K562 (cell line): ENCODE data around the gene CEP85L. TPM values are rescaled to one million over a fixed set of nuclear protein-coding genes. Genes with fewer than 3 reads are reported as not detected.
A peak's percentile ranks its signal among the peaks of the same experiment; 100 is the strongest.

Experiments used
- HDAC2 ChIP-seq: fragments of 450-650 bp; IDR thresholded peaks from 2 replicates; pipeline ENCODE4 v1.6.1; 2016; ENCODE audit warnings: mild to moderate bottlenecking
- ILF3 ChIP-seq: fragments of 450-650 bp; IDR thresholded peaks from 2 replicates; pipeline ENCODE4 v1.6.1; 2018; ENCODE audit warnings: antibody characterized with exemption, mild to moderate bottlenecking, moderate library complexity, borderline replicate concordance
- JUND ChIP-seq, 2 experiments: IDR thresholded peaks; 2 replicates in 1 of 2; 3 replicates in 1 of 2; pipeline ENCODE4 v1.6.1; 2011; ENCODE audit warnings: borderline replicate concordance in 2 of 2, low read depth in 2 of 2, low read length in 2 of 2, improper control_type of control experiment in 1 of 2, missing biosample characterization in 1 of 2, missing genetic modification characterization in 1 of 2, missing genetic modification reagents in 1 of 2
- PHTF2 ChIP-seq: fragments of 250-450 bp; sonication (Bioruptor Pico); IDR thresholded peaks from 2 replicates; pipeline ENCODE4 v1.5.0; 2021; ENCODE audit warnings: mild to moderate bottlenecking
- SRSF3 ChIP-seq: fragments of 200-400 bp; formaldehyde crosslinking; IDR thresholded peaks from 2 replicates; pipeline ENCODE4 v1.6.1; 2016; ENCODE audit warnings: mild to moderate bottlenecking, low read length, moderate library complexity; ENCODE audit not compliant: insufficient read depth
- STAT5A ChIP-seq: IDR thresholded peaks from 2 replicates; pipeline ENCODE4 v1.6.1; 2012; ENCODE audit warnings: low read length, inconsistent platforms, borderline replicate concordance
- TAL1 ChIP-seq: fragments of 450-650 bp; IDR thresholded peaks from 2 replicates; pipeline ENCODE4 v1.6.1; 2016; ENCODE audit warnings: mild to moderate bottlenecking
- TARDBP ChIP-seq: fragments of 450-650 bp; IDR thresholded peaks from 2 replicates; pipeline ENCODE4 v1.6.1; 2016
- ZBTB17 ChIP-seq: fragments of 450-650 bp; formaldehyde crosslinking; IDR thresholded peaks from 2 replicates; pipeline ENCODE4 v1.4.0; 2020; ENCODE audit warnings: mild to moderate bottlenecking
- ZNF408 ChIP-seq: fragments of 250-450 bp; sonication (Bioruptor Pico); IDR thresholded peaks from 2 replicates; pipeline ENCODE4 v1.4.0; 2020; ENCODE audit warnings: low read depth, mild to moderate bottlenecking, moderate library complexity
- polyA plus RNA-seq, 8 experiments: library from polyadenylated mRNA; depleted of rRNA in 4 of 8; stranded (reverse) in 5 of 8; unstranded in 3 of 8; fragments of >200 nt; fragmentation: Nextera tagmentation in 2 of 8; fragmentation: Illumina TruSeq in 1 of 8; extraction: Ambion mirVana in 2 of 8; extraction: Trizol in 1 of 8; gene quantifications; 2 replicates each; pipeline versions ENCODE4 v1.2.1 to v1.2.3, GENCODE V29; 2011 to 2014; ENCODE audit warnings: inconsistent platforms in 1 of 8, missing spikeins in 1 of 8
- total RNA-seq, 7 experiments: library from RNA; depleted of rRNA in 6 of 7; stranded (reverse); fragments of >200 nt in 6 of 7; fragmentation: Illumina TruSeq in 2 of 7; extraction: Trizol in 2 of 7; gene quantifications; 2 replicates each; pipeline versions ENCODE4 v1.2.1 to v1.2.3, GENCODE V29; 2011 to 2021; ENCODE audit warnings: low replicate concordance in 1 of 7
- TF ChIP-seq, protein P1 (sequence below), 3 experiments: fragments of 200-800 bp in 1 of 3; sonication (Bioruptor generic) in 1 of 3; sonication (generic) in 1 of 3; formaldehyde crosslinking in 1 of 3; IDR thresholded peaks; 2 replicates each; pipeline versions ENCODE4 v1.6.1 to v1.8.0; 2016 to 2022; ENCODE audit warnings: mild to moderate bottlenecking in 2 of 3, missing compliant biosample characterization in 2 of 3, missing genetic modification characterization in 2 of 3, missing genetic modification reagents in 1 of 3
- TF ChIP-seq, protein P2 (sequence below): fragments of 450-650 bp; formaldehyde crosslinking; IDR thresholded peaks from 2 replicates; pipeline ENCODE4 v1.4.0; 2020; ENCODE audit warnings: mild to moderate bottlenecking, moderate library complexity
- TF ChIP-seq, protein P3 (sequence below): fragments of 450-650 bp; formaldehyde crosslinking; IDR thresholded peaks from 2 replicates; pipeline ENCODE4 v1.4.0; 2020; ENCODE audit warnings: mild to moderate bottlenecking, moderate library complexity
- TF ChIP-seq, protein P4 (sequence below): sonication (generic); formaldehyde crosslinking; IDR thresholded peaks from 2 replicates; pipeline ENCODE4 v1.8.0; 2023; ENCODE audit warnings: mild to moderate bottlenecking, missing genetic modification reagents
- TF ChIP-seq, protein P5 (sequence below): fragments of 250-450 bp; sonication (Bioruptor Pico); IDR thresholded peaks from 2 replicates; pipeline ENCODE4 v1.5.0; 2021
- TF ChIP-seq, protein P6 (sequence below), 2 experiments: IDR thresholded peaks; 2 replicates each; pipeline ENCODE4 v1.6.1; 2012; ENCODE audit warnings: improper control_type of control experiment in 2 of 2, low read depth in 2 of 2, low read length in 2 of 2, borderline replicate concordance in 1 of 2

Gene CEP85L
- total and polyA plus RNA-seq, 9 of the 15 experiments (the other 6 are each of a cell fraction or from before 2014, with no cell fraction given), result 4.5 to 15.8 (median 8.3) TPM

DNA sequence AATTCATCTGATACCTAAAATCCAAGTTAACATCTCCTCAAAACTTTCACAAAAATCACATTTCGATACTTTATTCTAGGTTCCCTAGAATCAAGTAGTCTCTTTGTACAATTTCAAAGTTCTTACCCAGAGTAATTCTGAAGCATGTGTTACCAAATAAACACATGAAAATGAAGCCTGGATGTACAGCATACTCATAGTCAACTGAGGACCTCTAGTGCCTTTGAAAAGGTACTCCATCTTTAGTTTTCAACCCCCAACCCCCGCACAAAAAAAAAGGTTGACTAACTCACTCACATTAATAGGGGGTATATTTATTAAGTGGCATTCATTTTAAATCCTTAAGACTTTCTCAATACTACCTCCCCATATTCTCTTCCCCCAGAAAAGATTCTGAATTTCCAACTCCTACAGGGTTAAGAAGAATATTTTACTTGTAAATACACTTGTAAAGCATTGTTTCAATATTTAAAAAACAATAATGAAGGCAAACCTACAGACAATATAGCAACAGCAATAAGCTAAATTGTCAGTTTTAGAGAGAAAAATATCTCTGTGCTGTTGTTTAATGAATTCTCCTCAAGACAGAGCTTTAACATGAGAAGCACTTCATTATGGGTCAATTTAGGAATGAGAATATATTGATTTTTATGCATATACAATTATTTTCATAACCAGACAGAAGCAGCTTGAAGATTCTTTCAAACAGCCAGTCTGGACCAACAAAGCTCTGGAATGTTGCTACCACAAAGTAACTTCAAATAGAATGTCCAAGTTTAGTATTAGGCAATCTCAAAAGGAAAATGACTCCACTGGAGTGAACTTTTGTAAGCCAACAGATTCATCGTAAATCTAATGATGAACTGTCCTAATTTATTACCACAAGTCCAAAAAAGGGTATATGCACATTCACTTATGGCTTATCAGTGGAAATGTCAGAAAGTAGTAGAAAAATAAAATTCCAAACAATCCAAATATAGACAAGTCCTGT lies 100.0 kb downstream of the CEP85L start (continued):
- TF ChIP-seq ZNF408 (CRISPR knock-in tag) (no peak), STAT5A (no peak), ZBTB17 (CRISPR knock-in tag) (no peak), ILF3 (no peak), TAL1 (no peak), TARDBP (no peak), PHTF2 (CRISPR knock-in tag) (no peak), HDAC2 (no peak), JUND (IDR thresholded peaks at IDR 0.05; ENCODE audit: borderline replicate concordance, low read depth, low read length) (0 out of 2 replicates have a peak, but pooled peaks have one; percentile 12), JUND (tag; IDR thresholded peaks at IDR 0.05; ENCODE audit: borderline replicate concordance, low read depth, low read length) (no peak), SRSF3 (no peak)
- TF ChIP-seq, protein P1, sequence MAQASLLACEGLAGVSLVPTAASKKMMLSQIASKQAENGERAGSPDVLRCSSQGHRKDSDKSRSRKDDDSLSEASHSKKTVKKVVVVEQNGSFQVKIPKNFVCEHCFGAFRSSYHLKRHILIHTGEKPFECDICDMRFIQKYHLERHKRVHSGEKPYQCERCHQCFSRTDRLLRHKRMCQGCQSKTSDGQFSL (CRISPR knock-in tag; IDR thresholded peaks at IDR 0.05), result no peak
- TF ChIP-seq, protein P1 (tag; IDR thresholded peaks at IDR 0.05), result no peak
- TF ChIP-seq, protein P2, sequence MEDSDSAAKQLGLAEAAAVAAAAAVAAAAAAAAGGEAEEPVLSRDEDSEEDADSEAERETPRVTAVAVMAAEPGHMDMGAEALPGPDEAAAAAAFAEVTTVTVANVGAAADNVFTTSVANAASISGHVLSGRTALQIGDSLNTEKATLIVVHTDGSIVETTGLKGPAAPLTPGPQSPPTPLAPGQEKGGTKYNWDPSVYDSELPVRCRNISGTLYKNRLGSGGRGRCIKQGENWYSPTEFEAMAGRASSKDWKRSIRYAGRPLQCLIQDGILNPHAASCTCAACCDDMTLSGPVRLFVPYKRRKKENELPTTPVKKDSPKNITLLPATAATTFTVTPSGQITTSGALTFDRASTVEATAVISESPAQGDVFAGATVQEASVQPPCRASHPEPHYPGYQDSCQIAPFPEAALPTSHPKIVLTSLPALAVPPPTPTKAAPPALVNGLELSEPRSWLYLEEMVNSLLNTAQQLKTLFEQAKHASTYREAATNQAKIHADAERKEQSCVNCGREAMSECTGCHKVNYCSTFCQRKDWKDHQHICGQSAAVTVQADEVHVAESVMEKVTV (CRISPR knock-in tag), result peak; percentile 61; the same call in 1 of the 2 replicates
- TF ChIP-seq, protein P3, sequence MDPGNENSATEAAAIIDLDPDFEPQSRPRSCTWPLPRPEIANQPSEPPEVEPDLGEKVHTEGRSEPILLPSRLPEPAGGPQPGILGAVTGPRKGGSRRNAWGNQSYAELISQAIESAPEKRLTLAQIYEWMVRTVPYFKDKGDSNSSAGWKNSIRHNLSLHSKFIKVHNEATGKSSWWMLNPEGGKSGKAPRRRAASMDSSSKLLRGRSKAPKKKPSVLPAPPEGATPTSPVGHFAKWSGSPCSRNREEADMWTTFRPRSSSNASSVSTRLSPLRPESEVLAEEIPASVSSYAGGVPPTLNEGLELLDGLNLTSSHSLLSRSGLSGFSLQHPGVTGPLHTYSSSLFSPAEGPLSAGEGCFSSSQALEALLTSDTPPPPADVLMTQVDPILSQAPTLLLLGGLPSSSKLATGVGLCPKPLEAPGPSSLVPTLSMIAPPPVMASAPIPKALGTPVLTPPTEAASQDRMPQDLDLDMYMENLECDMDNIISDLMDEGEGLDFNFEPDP, result no peak
- TF ChIP-seq, protein P4, sequence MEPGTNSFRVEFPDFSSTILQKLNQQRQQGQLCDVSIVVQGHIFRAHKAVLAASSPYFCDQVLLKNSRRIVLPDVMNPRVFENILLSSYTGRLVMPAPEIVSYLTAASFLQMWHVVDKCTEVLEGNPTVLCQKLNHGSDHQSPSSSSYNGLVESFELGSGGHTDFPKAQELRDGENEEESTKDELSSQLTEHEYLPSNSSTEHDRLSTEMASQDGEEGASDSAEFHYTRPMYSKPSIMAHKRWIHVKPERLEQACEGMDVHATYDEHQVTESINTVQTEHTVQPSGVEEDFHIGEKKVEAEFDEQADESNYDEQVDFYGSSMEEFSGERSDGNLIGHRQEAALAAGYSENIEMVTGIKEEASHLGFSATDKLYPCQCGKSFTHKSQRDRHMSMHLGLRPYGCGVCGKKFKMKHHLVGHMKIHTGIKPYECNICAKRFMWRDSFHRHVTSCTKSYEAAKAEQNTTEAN (CRISPR knock-in tag), result no peak
- TF ChIP-seq, protein P5, sequence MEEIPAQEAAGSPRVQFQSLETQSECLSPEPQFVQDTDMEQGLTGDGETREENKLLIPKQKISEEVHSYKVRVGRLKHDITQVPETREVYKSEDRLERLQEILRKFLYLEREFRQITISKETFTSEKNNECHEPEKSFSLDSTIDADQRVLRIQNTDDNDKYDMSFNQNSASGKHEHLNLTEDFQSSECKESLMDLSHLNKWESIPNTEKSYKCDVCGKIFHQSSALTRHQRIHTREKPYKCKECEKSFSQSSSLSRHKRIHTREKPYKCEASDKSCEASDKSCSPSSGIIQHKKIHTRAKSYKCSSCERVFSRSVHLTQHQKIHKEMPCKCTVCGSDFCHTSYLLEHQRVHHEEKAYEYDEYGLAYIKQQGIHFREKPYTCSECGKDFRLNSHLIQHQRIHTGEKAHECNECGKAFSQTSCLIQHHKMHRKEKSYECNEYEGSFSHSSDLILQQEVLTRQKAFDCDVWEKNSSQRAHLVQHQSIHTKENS, result no peak
- TF ChIP-seq, protein P6, sequence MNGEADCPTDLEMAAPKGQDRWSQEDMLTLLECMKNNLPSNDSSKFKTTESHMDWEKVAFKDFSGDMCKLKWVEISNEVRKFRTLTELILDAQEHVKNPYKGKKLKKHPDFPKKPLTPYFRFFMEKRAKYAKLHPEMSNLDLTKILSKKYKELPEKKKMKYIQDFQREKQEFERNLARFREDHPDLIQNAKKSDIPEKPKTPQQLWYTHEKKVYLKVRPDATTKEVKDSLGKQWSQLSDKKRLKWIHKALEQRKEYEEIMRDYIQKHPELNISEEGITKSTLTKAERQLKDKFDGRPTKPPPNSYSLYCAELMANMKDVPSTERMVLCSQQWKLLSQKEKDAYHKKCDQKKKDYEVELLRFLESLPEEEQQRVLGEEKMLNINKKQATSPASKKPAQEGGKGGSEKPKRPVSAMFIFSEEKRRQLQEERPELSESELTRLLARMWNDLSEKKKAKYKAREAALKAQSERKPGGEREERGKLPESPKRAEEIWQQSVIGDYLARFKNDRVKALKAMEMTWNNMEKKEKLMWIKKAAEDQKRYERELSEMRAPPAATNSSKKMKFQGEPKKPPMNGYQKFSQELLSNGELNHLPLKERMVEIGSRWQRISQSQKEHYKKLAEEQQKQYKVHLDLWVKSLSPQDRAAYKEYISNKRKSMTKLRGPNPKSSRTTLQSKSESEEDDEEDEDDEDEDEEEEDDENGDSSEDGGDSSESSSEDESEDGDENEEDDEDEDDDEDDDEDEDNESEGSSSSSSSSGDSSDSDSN (IDR thresholded peaks at IDR 0.05; ENCODE audit: borderline replicate concordance in 1 of 2, low read depth in 2 of 2, low read length in 2 of 2), result no peak
